ENCODE data around the gene MSMO1.

MSMO1 gene

GRCh38 chr4:165360985-165361670, 33.7 kb downstream of the MSMO1 start:
- TF ChIP-seq REST (IDR thresholded peaks at IDR 0.05; ENCODE audit: insufficient read depth in 1 of 2, low read depth in 2 of 2, low read length in 2 of 2), result no peak
- no peak for TF ChIP-seq SIN3A (IDR thresholded peaks at IDR 0.05; ENCODE audit: borderline replicate concordance, insufficient read depth, low read length)
- TF ChIP-seq FOXP2 (optimal IDR thresholded peaks at IDR 0.05; ENCODE audit: borderline replicate concordance, extremely low read depth, extremely low read length, insufficient read depth), result no peak
- TF ChIP-seq POLR2AphosphoS5 (IDR thresholded peaks at IDR 0.05; ENCODE audit: low read depth, low read length), result no peak

GRCh38 chr4:165361810-165362209, 34.3 kb downstream of the MSMO1 start:
- TF ChIP-seq POLR2AphosphoS5 (IDR thresholded peaks at IDR 0.05; ENCODE audit: low read depth, low read length) (no peak), FOXP2 (optimal IDR thresholded peaks at IDR 0.05; ENCODE audit: borderline replicate concordance, extremely low read depth, extremely low read length, insufficient read depth) (no peak), TAF1 (IDR thresholded peaks at IDR 0.05; ENCODE audit: borderline replicate concordance, insufficient read depth, low read length) (no peak), REST (IDR thresholded peaks at IDR 0.05; ENCODE audit: insufficient read depth in 1 of 2, low read depth in 2 of 2, low read length in 2 of 2) (no peak), SIN3A (IDR thresholded peaks at IDR 0.05; ENCODE audit: borderline replicate concordance, insufficient read depth, low read length) (no peak)

- no peak for TF ChIP-seq FOXP2 (optimal IDR thresholded peaks at IDR 0.05; ENCODE audit: borderline replicate concordance, extremely low read depth, extremely low read length, insufficient read depth)
- no peak for TF ChIP-seq REST (IDR thresholded peaks at IDR 0.05; ENCODE audit: insufficient read depth in 1 of 2, low read depth in 2 of 2, low read length in 2 of 2)
- no peak for TF ChIP-seq SIN3A (IDR thresholded peaks at IDR 0.05; ENCODE audit: borderline replicate concordance, insufficient read depth, low read length)
- no peak for TF ChIP-seq TAF1 (IDR thresholded peaks at IDR 0.05; ENCODE audit: borderline replicate concordance, insufficient read depth, low read length)
- no peak for TF ChIP-seq POLR2AphosphoS5 (IDR thresholded peaks at IDR 0.05; ENCODE audit: low read depth, low read length)
Measured at GRCh38 chr4:165364452-165365080, 37.1 kb downstream of the MSMO1 start.

GRCh38 chr4:165367040-165367439, 39.6 kb downstream of the MSMO1 start:
- TF ChIP-seq SIN3A (IDR thresholded peaks at IDR 0.05; ENCODE audit: borderline replicate concordance, insufficient read depth, low read length) (no peak), FOXP2 (optimal IDR thresholded peaks at IDR 0.05; ENCODE audit: borderline replicate concordance, extremely low read depth, extremely low read length, insufficient read depth) (no peak), POLR2AphosphoS5 (IDR thresholded peaks at IDR 0.05; ENCODE audit: low read depth, low read length) (no peak), TAF1 (IDR thresholded peaks at IDR 0.05; ENCODE audit: borderline replicate concordance, insufficient read depth, low read length) (no peak), REST (IDR thresholded peaks at IDR 0.05; ENCODE audit: insufficient read depth in 1 of 2, low read depth in 2 of 2, low read length in 2 of 2) (no peak)
